Measurements from ENCODE around the gene IL17A.
"Not testable (repeated sequence)": the region's sequence is repeated elsewhere in the genome, so short reads cannot be mapped to it uniquely, and the experiment has no call there.

DNA sequence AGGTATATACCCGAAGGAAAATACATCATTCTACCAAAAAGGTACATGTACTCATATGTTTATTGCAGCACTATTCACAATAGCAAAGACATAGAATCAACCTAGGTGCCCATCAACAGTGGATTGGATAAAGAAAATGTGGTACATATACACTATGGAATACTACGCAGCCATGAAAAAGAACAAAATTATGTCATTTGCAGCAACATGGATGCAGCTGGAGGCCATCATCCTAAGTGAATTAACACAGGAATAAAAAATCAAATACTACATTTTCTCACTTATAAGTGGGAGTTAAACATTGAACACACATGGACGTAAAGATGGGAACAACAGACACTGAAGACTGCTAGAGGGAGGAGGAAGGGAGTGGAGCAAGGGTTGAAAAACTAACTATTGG, 17.8 kb upstream of the IL17A start:
- not testable (repeated sequence) for TF ChIP-seq POLR2A (IDR thresholded peaks at IDR 0.05)
- TF ChIP-seq, protein P1, sequence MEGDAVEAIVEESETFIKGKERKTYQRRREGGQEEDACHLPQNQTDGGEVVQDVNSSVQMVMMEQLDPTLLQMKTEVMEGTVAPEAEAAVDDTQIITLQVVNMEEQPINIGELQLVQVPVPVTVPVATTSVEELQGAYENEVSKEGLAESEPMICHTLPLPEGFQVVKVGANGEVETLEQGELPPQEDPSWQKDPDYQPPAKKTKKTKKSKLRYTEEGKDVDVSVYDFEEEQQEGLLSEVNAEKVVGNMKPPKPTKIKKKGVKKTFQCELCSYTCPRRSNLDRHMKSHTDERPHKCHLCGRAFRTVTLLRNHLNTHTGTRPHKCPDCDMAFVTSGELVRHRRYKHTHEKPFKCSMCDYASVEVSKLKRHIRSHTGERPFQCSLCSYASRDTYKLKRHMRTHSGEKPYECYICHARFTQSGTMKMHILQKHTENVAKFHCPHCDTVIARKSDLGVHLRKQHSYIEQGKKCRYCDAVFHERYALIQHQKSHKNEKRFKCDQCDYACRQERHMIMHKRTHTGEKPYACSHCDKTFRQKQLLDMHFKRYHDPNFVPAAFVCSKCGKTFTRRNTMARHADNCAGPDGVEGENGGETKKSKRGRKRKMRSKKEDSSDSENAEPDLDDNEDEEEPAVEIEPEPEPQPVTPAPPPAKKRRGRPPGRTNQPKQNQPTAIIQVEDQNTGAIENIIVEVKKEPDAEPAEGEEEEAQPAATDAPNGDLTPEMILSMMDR (IDR thresholded peaks at IDR 0.05 in 4 of 5, conservative IDR thresholded peaks at IDR 0.05 in 1 of 5) = not testable (repeated sequence)
